SU-DHL-6 (cell line): ENCODE results near the gene LGALS1.

ENCODE experiments used
- H2AFZ ChIP-seq: fragments of 200-600 bp; sonication (generic); 2 replicates; pipeline ENCODE4 v1.6.1; 2014; ENCODE audit warnings: low read depth, mild to moderate bottlenecking, moderate library complexity, mixed read lengths, antibody characterized with exemption, low read length; ENCODE audit not compliant: severe bottlenecking
- H3F3A ChIP-seq: fragments of 200-600 bp; shearing (Covaris generic); 2 replicates; pipeline ENCODE4 v1.6.0; 2016; ENCODE audit warnings: antibody characterized with exemption, mild to moderate bottlenecking; ENCODE audit not compliant: insufficient read depth
- H3K27ac ChIP-seq: fragments of 200-600 bp; sonication (generic); 2 replicates; pipeline ENCODE4 v1.5.1; 2016; ENCODE audit warnings: low read depth, mild to moderate bottlenecking, low read length, moderate library complexity, mixed read lengths
- H3K27me3 ChIP-seq: fragments of 200-600 bp; sonication (generic), shearing (Covaris generic); 2 replicates; pipeline ENCODE4 v1.6.0; 2014; ENCODE audit warnings: mild to moderate bottlenecking, low read length
- H3K36me3 ChIP-seq: fragments of 200-600 bp; sonication (generic); 2 replicates; pipeline ENCODE4 v1.6.1; 2014; ENCODE audit warnings: mild to moderate bottlenecking, low read length, mixed read lengths
- H3K4me2 ChIP-seq: fragments of 300-600, 200-600 bp; shearing (Covaris generic), sonication (generic); 2 replicates; pipeline ENCODE4 v1.6.0; 2014; ENCODE audit warnings: low read length, low read depth, mild to moderate bottlenecking; ENCODE audit not compliant: poor library complexity, severe bottlenecking
- H3K4me3 ChIP-seq: fragments of 200-600 bp; sonication (generic); 2 replicates; pipeline ENCODE4 v1.5.1; 2014; ENCODE audit warnings: antibody characterized with exemption, low read length, mild to moderate bottlenecking, mixed read lengths; ENCODE audit not compliant: insufficient read depth, poor library complexity, severe bottlenecking
- H3K79me2 ChIP-seq: fragments of 200-600 bp; sonication (generic); 2 replicates; pipeline ENCODE4 v1.6.1; 2014; ENCODE audit warnings: mild to moderate bottlenecking, low read length, moderate library complexity; ENCODE audit not compliant: insufficient read depth
- H3K9ac ChIP-seq: fragments of 200-600 bp; sonication (generic); 2 replicates; pipeline ENCODE4 v1.7.0; 2014; ENCODE audit warnings: mild to moderate bottlenecking, low read length
- H3K9me2 ChIP-seq: fragments of 200-600 bp; sonication (generic); replicated peaks from 2 replicates; pipeline ENCODE4 v1.6.1; 2014; ENCODE audit warnings: low read length; ENCODE audit not compliant: insufficient read depth
- H3K9me3 ChIP-seq: fragments of 200-600 bp; sonication (generic); 2 replicates; pipeline ENCODE4 v1.6.1; 2014; ENCODE audit warnings: low read length, mixed read lengths; ENCODE audit not compliant: insufficient read depth
- H4K20me1 ChIP-seq: fragments of 200-600 bp; sonication (generic); 2 replicates; pipeline ENCODE4 v1.6.1; 2014; ENCODE audit warnings: low read depth, mild to moderate bottlenecking, antibody characterized with exemption, low read length, moderate library complexity, mixed read lengths
- CTCF ChIP-seq: fragments of 200-600 bp; sonication (generic); IDR thresholded peaks from one replicate; pipeline ENCODE4 v1.5.1; 2017; ENCODE audit warnings: antibody characterized with exemption, mild to moderate bottlenecking, low read length, moderate library complexity; ENCODE audit not compliant: insufficient read depth, poor library complexity, severe bottlenecking
- EZH2phosphoT487 ChIP-seq: fragments of 200-600 bp; sonication (generic), shearing (Covaris generic); conservative IDR thresholded peaks from 2 replicates; pipeline ENCODE4 v1.6.1; 2018; ENCODE audit warnings: mild to moderate bottlenecking, antibody characterized with exemption, low read length, moderate library complexity, mixed read lengths

Gene LGALS1

GRCh38 chr22:37641561-37641949, 33.9 kb upstream of the LGALS1 start:
- no peaks in the 10 kb centered on the region for H3K9me2 ChIP-seq
- no peaks in the 10 kb centered on the region for H4K20me1 ChIP-seq
- H3K27me3 ChIP-seq: no peaks in the 10 kb centered on the region
- no peak overlapping the region for H2AFZ ChIP-seq
- peak overlapping the region; percentile 86 for H3K4me2 ChIP-seq
- no peak overlapping the region; the same call in 1 of the 2 replicates for H3K9ac ChIP-seq
- no peaks in the 10 kb centered on the region for H3K36me3 ChIP-seq
- 0 out of 2 replicates have a peak overlapping the region, but pooled peaks have one; percentile 1 for H3K27ac ChIP-seq
- no peaks in the 10 kb centered on the region for H3K9me3 ChIP-seq
- TF ChIP-seq CTCF: no peak
- no peak for TF ChIP-seq EZH2phosphoT487
- H3K4me3 ChIP-seq: no peak overlapping the region
- peaks cover 19% of the 10 kb centered on the region; the same call in 1 of the 2 replicates for H3F3A ChIP-seq
- peaks cover 12% of the 10 kb centered on the region for H3K79me2 ChIP-seq

GRCh38 chr22:37643225-37643847, 32.1 kb upstream of the LGALS1 start:
- TF ChIP-seq CTCF: peak; percentile 81
- no peak for TF ChIP-seq EZH2phosphoT487
- H4K20me1 ChIP-seq: no peaks in the 10 kb centered on the region
- H3K27ac ChIP-seq: no peak overlapping the region
- H3K36me3 ChIP-seq: no peaks in the 10 kb centered on the region
- H3K27me3 ChIP-seq: no peaks in the 10 kb centered on the region
- no peak overlapping the region for H2AFZ ChIP-seq
- H3K9me2 ChIP-seq: no peaks in the 10 kb centered on the region
- peaks cover 12% of the 10 kb centered on the region for H3K79me2 ChIP-seq
- peaks cover 19% of the 10 kb centered on the region; the same call in 1 of the 2 replicates for H3F3A ChIP-seq
- no peak overlapping the region for H3K4me3 ChIP-seq
- no peak overlapping the region for H3K4me2 ChIP-seq
- no peak overlapping the region for H3K9ac ChIP-seq
- no peaks in the 10 kb centered on the region for H3K9me3 ChIP-seq

- no peaks in the 10 kb centered on the region for H3F3A ChIP-seq
- H3K36me3 ChIP-seq: no peaks in the 10 kb centered on the region
- TF ChIP-seq EZH2phosphoT487: no peak
- no peak for TF ChIP-seq CTCF
Observed at GRCh38 chr22:37647317-37647716, 28.1 kb upstream of the LGALS1 start.

More at GRCh38 chr22:37647317-37647716, 28.1 kb upstream of the LGALS1 start:
- no peak overlapping the region for H3K4me2 ChIP-seq
- no peaks in the 10 kb centered on the region for H3K27me3 ChIP-seq
- H3K27ac ChIP-seq: no peak overlapping the region
- H3K9me3 ChIP-seq: no peaks in the 10 kb centered on the region
- H3K79me2 ChIP-seq: no peaks in the 10 kb centered on the region
- no peak overlapping the region for H2AFZ ChIP-seq
- H3K9me2 ChIP-seq: no peaks in the 10 kb centered on the region
- no peak overlapping the region for H3K9ac ChIP-seq
- H3K4me3 ChIP-seq: no peak overlapping the region
- no peaks in the 10 kb centered on the region for H4K20me1 ChIP-seq
